Psoas muscle (tissue), 8 donors: Measurements from ENCODE around the gene LORICRIN. TPM values are rescaled to one million over a fixed set of nuclear protein-coding genes. Genes with fewer than 3 reads are reported as not detected.

Experiments
- ATAC-seq, 4 donors: fragments of 200-7000 bp; cut with Tn5 transposase; one replicate each; pipeline ENCODE4 v1.9.1; 2020; ENCODE audit warnings: moderate library complexity in 3 of 4, mild to moderate bottlenecking in 2 of 4
- DNase-seq, 2 donors: peaks; one replicate each; pipeline ENCODE4 v3.0.0-alpha.2; 2020
- H3K27ac ChIP-seq: fragments of 200-600 bp; one replicate; pipeline ENCODE4 v1.8.0; 2022
- H3K27me3 ChIP-seq, 3 donors: fragments of 200-600 bp in 1 of 3; one replicate each; pipeline versions ENCODE4 v1.6.1 to v1.8.0; 2013 to 2022; ENCODE audit warnings: low read length in 2 of 3, mild to moderate bottlenecking in 2 of 3, moderate library complexity in 1 of 3; ENCODE audit not compliant: insufficient read depth in 3 of 3
- H3K36me3 ChIP-seq, 2 donors: fragments of 200-600 bp in 1 of 2; one replicate each; pipeline versions ENCODE4 v1.6.1 to v1.8.0; 2013 to 2022; ENCODE audit warnings: low read depth in 1 of 2, mild to moderate bottlenecking in 1 of 2, moderate library complexity in 1 of 2; ENCODE audit not compliant: insufficient read depth in 1 of 2
- H3K4me1 ChIP-seq: fragments of 200-600 bp; one replicate; pipeline ENCODE4 v1.8.0; 2022
- H3K4me3 ChIP-seq: fragments of 200-600 bp; one replicate; pipeline ENCODE4 v1.8.0; 2022; ENCODE audit warnings: mild to moderate bottlenecking
- H3K9me3 ChIP-seq: fragments of 200-600 bp; one replicate; pipeline ENCODE4 v1.8.0; 2022
- WGBS, 3 donors: extraction: QIAGEN DNeasy Blood & Tissue Kit; methylation state at CpG; one replicate each; pipeline versions ENCODE4 v1.1.6 to v1.1.7; 2013; 5-methylcytosine and 5-hydroxymethylcytosine counted together
- intact Hi-C, 2 donors: fragments of 100-400 bp; cut with DNase I; formaldehyde crosslinking; loops; one replicate each; pipeline versions ENCODE4 v1.11.0 to v1.14.2; 2022
- polyA plus RNA-seq, 3 donors: library from polyadenylated mRNA; stranded (reverse); fragments of 200-250 nt; gene quantifications; one replicate each; pipeline ENCODE4 v1.2.3, GENCODE V29; 2013
- total RNA-seq, 4 donors: library from RNA; stranded (reverse); fragmentation: NEBNext Ultra II Directional in 2 of 4; extraction: Animal tissue kit (Norgen Biotek cat#: 25700) in 2 of 4; gene quantifications; one replicate each; pipeline versions ENCODE4 v1.2.1 to v1.2.4, GENCODE V29; 2021 to 2023
- TF ChIP-seq, protein P1 (sequence below): fragments of 200-600 bp; IDR thresholded peaks from one replicate; pipeline ENCODE4 v1.8.0; 2022; ENCODE audit warnings: antibody characterized with exemption
- donor health status: healthy with polysubstance abuse.
- donor health status: DM: no; HTN: no; CAD: no; lungs with moderate emphysema.
- donor health status: Bipolar disorder and iron deficiency.
- donor health status: healthy.
- donor health status: DM: yes; HTN: yes; CAD: no.
- donor health status: DM: no; HTN: no; CAD: no.
- donor health status: DM: no; HTN: no; CAD: no.
- donor health status: DM: yes; HTN: yes; CAD: no.

LORICRIN gene
- total and polyA plus RNA-seq, 7 donors: 0.06 to 0.25 TPM; not detected in 5

DNA sequence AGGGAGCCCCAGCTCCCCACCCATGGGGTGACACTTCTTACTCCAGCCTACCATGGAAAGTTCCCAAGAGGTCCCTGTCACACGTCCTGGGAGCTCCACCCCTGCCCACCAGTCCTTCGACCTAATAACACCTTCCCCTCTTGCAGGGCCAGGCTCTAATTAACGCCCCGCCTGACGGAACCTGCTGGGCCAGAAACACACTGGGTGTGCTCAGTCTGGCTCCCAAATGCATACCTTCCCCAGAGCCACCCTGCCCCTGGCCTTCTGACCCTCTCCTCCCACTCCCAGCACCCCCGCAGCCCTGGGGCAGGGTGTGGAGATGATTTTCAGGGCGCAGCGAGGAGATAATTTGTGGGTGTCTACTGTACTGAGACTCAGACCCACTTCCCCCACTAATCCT is 32.7 kb downstream of the LORICRIN start:
- DNase-seq: no peak
- H3K27ac ChIP-seq: no peak overlapping the region
- H3K36me3 ChIP-seq: no peaks in the 10 kb centered on the region
- no peaks in the 10 kb centered on the region for H3K4me1 ChIP-seq
- no peak overlapping the region for H3K4me3 ChIP-seq
- 49 to 60% (median 58%) methylated on average over 8 of the region's 8 CpGs for WGBS, 3 donors
- TF ChIP-seq, protein P1, sequence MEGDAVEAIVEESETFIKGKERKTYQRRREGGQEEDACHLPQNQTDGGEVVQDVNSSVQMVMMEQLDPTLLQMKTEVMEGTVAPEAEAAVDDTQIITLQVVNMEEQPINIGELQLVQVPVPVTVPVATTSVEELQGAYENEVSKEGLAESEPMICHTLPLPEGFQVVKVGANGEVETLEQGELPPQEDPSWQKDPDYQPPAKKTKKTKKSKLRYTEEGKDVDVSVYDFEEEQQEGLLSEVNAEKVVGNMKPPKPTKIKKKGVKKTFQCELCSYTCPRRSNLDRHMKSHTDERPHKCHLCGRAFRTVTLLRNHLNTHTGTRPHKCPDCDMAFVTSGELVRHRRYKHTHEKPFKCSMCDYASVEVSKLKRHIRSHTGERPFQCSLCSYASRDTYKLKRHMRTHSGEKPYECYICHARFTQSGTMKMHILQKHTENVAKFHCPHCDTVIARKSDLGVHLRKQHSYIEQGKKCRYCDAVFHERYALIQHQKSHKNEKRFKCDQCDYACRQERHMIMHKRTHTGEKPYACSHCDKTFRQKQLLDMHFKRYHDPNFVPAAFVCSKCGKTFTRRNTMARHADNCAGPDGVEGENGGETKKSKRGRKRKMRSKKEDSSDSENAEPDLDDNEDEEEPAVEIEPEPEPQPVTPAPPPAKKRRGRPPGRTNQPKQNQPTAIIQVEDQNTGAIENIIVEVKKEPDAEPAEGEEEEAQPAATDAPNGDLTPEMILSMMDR: no peak
- ATAC-seq: no peak
- intact Hi-C loops: no loop called here
- peaks cover 0 to 24% (median 4%) of the 10 kb centered on the region in 3 donors for H3K27me3 ChIP-seq
- H3K9me3 ChIP-seq: no peaks in the 10 kb centered on the region

- H3K36me3 ChIP-seq: no peaks in the 10 kb centered on the region
- TF ChIP-seq, protein P1: no peak
- WGBS, 3 donors: 49 to 55% (median 55%) methylated on average over 25 of the region's 25 CpGs
- no peak overlapping the region for H3K27ac ChIP-seq
- DNase-seq: no peak
- intact Hi-C loops: no loop called here
- ATAC-seq: no peak
- H3K9me3 ChIP-seq: no peaks in the 10 kb centered on the region
- no peak overlapping the region for H3K4me3 ChIP-seq
- peaks cover 0 to 24% (median 4%) of the 10 kb centered on the region in 3 donors for H3K27me3 ChIP-seq
- H3K4me1 ChIP-seq: no peaks in the 10 kb centered on the region
These were observed 33.4 kb downstream of the LORICRIN start for GRCh38 chr1:153292740-153293479.

DNA sequence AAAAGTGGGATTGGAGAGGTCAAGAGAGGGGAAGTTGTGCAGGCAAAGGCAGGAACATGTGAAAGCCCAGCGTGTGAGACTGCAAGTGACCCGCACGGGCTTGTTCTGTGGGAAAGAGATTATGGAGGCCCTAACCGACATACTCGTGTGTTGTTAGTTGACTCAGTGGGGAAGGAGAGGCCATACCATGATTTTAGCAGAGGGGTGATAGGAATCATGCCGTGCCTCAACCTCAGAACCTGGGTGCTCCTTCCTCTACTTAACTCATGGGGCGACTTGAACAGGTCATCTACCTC is 33.9 kb downstream of the LORICRIN start:
- Histone ChIP-seq H3K27ac (no peak overlapping the region), H3K36me3 (no peaks in the 10 kb centered on the region), H3K27me3 (peaks cover 0 to 24% (median 4%) of the 10 kb centered on the region in 3 donors), H3K4me3 (no peak overlapping the region), H3K9me3 (no peaks in the 10 kb centered on the region), H3K4me1 (no peaks in the 10 kb centered on the region)
- no peak for DNase-seq
- intact Hi-C loops: no loop called here
- ATAC-seq: no peak
- WGBS, 3 donors: 74 to 75% (median 74%) methylated on average over 7 of the region's 7 CpGs
- TF ChIP-seq, protein P1: no peak

GRCh38 chr1:153293851-153294250 is 34.4 kb downstream of the LORICRIN start:
- intact Hi-C loops: no loop called here
- WGBS, 3 donors: 62 to 71% (median 70%) methylated on average over 9 of the region's 9 CpGs
- H3K4me1 ChIP-seq: no peaks in the 10 kb centered on the region

More at GRCh38 chr1:153293851-153294250, 34.4 kb downstream of the LORICRIN start:
- no peak overlapping the region for H3K4me3 ChIP-seq
- TF ChIP-seq, protein P1: no peak
- ATAC-seq (no peak), DNase-seq (no peak)
- no peaks in the 10 kb centered on the region for H3K9me3 ChIP-seq
- no peak overlapping the region for H3K27ac ChIP-seq
- H3K36me3 ChIP-seq: no peaks in the 10 kb centered on the region
- H3K27me3 ChIP-seq: peaks cover 0 to 24% (median 4%) of the 10 kb centered on the region in 3 donors
